Breast epithelium (tissue), 3 donors: ENCODE data around the gene OR10P1.
"Not testable (repeated sequence)": the region's sequence is repeated elsewhere in the genome, so short reads cannot be mapped to it uniquely, and the experiment has no call there.

Source experiments
- CTCF ChIP-seq, 3 donors: fragments of 450-650 bp; IDR thresholded peaks; one replicate each; pipeline ENCODE4 v1.5.1; 2016 to 2017; ENCODE audit warnings: antibody characterized with exemption in 3 of 3, mild to moderate bottlenecking in 3 of 3, moderate library complexity in 3 of 3
- POLR2A ChIP-seq: fragments of 450-650 bp; IDR thresholded peaks from one replicate; pipeline ENCODE4 v1.6.1; 2016; ENCODE audit warnings: antibody characterized with exemption, mild to moderate bottlenecking, moderate library complexity
- POLR2AphosphoS5 ChIP-seq, 3 donors: sonication (generic); formaldehyde crosslinking; IDR thresholded peaks; one replicate each; pipeline ENCODE4 v1.6.1; 2017; ENCODE audit warnings: antibody characterized with exemption in 3 of 3

DNA sequence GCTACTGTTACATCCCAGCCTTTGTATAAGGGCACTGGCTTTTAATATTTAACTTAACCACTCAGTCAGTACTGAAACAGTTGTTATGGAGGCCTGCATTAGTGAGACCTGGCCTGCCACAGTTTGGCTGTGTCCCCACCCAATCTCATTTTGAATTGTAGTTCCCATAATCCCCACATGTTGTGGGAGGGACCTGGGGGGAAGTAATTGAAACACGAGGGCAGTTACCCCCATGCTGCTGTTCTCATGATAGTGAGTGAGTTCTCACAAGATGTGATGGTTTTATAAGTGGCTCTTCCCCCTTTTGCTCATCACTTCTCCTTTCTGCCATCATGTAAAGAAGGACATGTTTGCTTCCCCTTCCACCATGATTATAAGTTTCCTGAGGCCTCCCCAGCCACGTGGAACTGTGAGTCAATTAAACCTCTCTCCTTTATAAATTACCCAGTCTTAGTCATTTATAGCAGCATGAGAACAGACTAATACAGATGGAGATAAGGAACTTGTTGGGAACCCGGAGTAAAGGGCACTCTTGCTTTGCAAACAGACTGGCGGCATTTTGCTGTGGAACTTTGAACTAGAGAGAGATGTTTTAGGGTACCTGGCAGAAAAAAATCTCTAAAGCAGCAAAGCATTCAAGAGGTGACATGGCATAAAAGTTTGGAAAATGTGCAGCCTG is 14.1 kb downstream of the OR10P1 start:
- TF ChIP-seq CTCF (IDR thresholded peaks at IDR 0.05); POLR2A; POLR2AphosphoS5 (IDR thresholded peaks at IDR 0.05): not testable (repeated sequence)
